Pulmonary artery endothelial cell (primary cell): ENCODE data around the gene PTP4A2. TPM values are rescaled to one million over a fixed set of nuclear protein-coding genes. Genes with fewer than 3 reads are reported as not detected.

ENCODE experiments used
- DNase-seq: peaks from one replicate; pipeline ENCODE4 v3.0.0-alpha.2; 2011; ENCODE audit warnings: low read depth, low spot score
- total RNA-seq: library from RNA; depleted of rRNA; stranded (reverse); fragments of >200 nt; gene quantifications from 2 replicates; pipeline ENCODE4 v1.2.3, GENCODE V29; 2014

Gene PTP4A2
- total RNA-seq, 1 donor from 2014 or later: 325 TPM

- DNase-seq: no peak
Observed at GRCh38 chr1:31888291-31888690, 49.9 kb downstream of the PTP4A2 start.

- DNase-seq: no peak
Observed at GRCh38 chr1:31886866-31887265, 51.3 kb downstream of the PTP4A2 start.

DNA sequence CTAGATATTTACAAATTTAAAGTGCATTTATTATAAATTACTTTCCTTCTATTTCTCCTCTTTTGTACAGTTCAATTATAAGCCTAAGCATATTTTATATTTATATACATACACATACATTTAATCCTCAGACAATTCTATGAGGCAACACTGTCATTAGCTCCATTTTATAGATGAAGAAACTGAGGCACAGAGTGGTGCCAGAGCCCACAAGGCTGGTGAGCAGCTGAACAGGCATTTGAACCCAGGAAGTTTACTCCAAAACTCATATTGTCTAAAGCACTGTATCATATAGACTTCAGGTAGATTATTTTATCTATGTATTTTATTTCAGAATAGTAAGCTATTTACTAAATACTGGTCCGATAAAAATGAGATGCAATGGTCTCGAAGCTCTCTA lies 52.3 kb downstream of the PTP4A2 start:
- DNase-seq: no peak

DNA sequence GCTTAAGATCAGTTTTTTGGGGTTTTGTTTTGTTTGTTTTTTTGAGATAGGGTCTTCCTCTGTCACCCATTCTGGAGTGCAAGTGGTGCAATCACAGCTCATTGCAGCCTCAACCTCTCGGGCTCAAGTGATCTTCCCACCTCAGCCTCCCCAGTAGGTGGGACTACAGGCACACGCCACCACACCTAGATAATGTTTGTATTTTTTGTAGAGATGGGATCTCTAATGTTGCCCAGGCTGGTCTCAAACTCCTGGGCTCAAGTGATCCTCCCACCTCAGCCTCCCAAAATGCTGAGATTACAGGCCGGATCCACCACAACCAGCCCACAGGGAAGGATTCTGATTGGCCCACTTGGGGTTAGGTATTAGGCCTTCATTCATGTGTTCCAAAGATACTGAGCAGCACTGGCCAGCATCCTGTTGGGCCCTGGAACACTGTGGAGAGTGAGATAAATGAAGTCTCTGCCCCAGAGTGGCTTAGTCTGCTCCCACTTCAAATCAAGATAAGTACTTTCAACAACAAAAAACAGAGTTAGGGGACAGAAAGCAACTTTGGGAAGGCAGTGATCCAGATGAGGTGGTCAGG lies 54.7 kb downstream of the PTP4A2 start:
- no peak for DNase-seq

- no peak for DNase-seq
Observed at GRCh38 chr1:31881688-31882000, 56.5 kb downstream of the PTP4A2 start.

GRCh38 chr1:31880957-31881687 lies 57.0 kb downstream of the PTP4A2 start:
- DNase-seq: no peak

DNA sequence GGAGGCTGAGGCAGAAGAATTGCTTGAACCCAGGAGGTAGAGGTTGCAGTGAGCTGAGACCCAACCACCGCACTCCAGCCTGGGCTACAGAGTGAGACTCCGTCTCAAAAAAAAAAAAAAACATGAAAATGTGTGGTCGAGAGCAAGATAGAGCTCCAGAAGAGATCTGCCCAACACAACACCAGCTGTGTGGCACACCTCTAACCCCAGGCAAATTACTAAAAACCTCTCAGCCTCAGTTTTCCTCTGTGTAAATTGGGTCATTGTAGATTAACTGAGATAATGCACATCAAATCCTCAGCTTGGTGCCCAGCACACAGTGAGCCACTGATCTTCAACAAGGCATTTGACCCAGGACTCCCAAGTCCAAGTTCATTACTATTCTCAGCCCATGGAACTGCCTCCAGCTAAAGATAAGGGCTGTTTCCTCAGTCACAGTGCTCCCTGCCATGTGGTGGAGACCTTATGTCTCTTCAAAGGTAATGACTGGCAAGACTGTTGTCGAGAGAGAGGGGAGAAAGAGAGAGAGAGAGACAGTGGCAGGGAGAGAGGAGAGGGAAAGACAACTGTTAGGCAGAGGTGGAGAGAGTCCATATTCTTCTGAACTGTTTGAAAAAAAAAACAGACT lies 58.1 kb downstream of the PTP4A2 start:
- no peak for DNase-seq

GRCh38 chr1:31878058-31878457 lies 60.1 kb downstream of the PTP4A2 start:
- no peak for DNase-seq

- no peak for DNase-seq
Observed at GRCh38 chr1:31877544-31877943, 60.6 kb downstream of the PTP4A2 start.

GRCh38 chr1:31875636-31876236 lies 62.4 kb downstream of the PTP4A2 start:
- no peak for DNase-seq

DNA sequence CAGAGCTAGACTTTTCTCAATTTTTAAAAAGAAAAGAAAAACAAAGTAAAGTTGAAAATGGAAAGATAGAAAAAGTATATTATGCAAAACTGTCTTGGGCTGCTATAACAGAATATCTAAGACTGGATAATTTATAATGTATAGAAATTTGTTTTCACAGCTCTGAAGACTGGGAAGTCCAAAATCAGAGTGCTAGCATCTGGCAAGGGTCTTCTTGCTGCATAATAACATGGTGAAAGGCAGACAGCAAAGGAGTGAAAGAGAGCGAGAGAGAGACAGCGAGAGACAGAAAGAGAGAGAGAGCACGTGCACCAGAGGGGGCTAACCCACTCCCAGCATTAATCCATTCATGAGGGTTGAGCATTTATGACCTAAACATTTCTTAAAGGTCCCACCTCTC lies 63.2 kb downstream of the PTP4A2 start:
- DNase-seq: no peak

DNA sequence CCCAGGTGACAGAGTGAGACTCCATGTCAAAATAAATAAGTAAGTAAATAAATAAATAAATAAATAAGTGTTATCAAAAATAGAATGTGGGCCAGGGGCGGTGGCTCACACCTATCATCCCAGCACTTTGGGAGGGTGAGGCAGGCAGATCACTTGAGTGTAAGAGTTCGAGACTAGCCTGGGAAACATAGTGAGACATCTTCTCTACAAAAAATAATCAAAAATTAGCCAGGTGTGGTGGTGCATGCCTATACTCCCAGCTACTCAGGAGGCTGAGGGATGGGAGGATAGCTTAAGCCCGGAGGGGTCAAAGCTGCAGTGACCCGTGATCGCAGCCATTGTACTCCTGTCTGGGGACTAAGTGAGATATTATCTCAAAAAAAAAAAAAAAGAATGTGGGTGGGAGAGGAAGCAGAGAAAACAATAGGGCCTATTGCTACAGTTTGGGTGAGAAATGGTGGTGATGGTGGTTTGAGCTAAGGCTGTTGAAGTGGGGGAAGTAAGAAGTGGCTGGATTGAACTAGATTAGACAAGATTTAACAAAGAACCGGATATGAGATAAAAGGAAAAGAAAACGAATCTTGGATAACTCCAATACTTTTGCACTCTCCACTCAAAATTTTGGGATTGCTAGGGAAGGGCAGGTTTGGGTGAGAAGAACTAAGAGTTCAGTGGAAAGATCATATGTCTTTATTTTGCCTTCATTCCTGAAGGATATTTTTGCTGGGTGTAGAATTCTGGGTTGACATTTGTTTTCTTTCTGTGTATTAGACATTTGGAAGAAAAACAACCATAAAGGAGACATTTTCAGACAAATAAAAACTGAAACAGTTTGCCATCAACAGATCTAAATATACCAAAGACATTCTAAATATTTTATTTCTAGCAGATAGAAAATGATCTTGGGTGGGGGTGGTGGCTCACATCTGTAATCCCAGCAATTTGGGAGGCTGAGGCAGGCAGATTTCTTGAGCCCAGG lies 65.2 kb downstream of the PTP4A2 start:
- DNase-seq: no peak

DNA sequence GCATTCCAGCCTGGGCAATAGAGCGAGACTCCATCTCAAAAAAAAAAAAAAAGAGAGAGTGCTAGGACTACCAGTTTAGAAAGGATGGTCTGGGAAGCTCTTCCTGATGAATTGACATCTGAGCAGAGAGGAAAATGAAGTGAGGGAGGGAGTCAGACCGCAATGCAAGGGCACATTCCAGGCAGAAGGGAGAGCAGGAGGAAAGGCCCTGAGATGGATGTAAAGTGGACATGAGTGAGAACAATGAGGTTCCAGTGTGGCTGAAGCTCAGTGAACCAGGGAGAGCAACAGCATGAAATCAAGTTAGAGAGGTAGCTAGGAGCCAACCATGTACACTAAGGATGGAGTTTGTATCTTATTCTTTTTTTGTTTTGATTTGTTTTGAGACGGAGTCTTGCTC lies 66.5 kb downstream of the PTP4A2 start:
- DNase-seq: no peak

DNA sequence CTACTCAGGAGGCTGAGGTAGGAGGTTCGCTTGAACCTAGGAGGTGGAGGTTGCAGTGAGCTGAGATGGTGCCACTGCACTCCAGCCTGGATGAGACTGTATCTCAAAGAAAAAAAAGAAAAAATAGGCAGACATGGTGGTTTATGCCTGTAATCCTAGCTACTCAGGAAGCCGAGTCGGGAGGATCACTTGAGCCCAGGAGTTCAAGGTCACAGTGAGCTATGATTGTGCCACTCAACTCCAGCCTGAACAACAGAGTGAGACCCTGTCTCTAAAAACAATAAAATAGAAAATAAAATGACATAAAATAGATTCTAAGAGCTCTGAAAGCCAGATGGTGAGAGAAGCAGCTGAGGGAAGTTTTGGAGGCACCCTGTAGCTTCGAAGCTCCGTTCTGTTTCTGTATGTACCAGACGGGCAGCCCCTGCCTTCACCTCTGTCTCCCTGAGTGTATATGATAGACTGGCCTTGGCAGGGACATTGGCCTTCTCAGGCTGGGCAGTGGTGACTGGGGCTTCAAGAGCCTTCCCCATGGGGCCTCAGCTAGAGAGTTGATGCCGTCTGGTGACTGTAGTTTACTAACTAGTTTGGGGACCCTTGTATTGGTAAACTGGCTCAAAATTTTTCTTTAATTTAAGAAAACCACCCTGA lies 68.0 kb downstream of the PTP4A2 start:
- DNase-seq: no peak

DNA sequence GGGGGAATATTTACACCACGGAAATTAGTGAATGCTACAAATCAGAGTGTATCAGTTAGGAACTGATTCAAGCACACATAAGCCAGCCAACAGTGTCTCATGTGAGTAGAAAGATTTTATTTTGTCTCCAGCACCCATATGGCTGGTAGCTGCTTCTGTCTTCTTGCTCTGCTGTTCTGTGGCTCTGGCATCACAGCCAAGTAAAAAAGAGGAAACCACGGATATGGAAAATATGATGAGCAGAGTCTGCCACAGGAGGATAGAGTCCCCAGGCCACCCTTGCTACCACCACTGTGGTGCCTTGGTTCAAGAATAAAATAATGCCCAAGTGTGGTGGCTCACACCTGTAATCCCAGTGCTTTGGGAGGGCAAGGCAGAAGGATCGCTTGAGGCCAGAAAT lies 68.7 kb downstream of the PTP4A2 start:
- DNase-seq: no peak

DNA sequence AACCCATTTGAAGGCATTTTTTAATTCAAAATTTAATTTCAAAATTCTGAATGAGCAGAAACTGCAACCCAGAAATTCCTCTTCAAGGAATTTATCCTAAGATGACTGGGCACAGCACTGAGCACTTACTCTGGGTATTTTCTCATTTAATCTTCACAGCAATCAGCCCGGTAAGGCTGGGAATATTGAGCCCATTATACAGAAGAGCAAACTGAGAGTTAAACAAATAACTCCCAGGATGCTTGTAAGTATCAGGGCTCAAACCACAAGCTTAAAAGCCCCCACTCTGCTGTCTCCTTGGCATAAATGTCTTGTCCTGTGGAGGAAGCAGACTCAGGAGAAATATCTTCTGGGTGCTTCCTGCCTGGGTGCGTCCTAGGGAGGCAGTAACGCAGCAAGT lies 69.3 kb downstream of the PTP4A2 start:
- DNase-seq: no peak

GRCh38 chr1:31867546-31867945 lies 70.6 kb downstream of the PTP4A2 start:
- DNase-seq: no peak

GRCh38 chr1:31866450-31867032 lies 71.6 kb downstream of the PTP4A2 start:
- no peak for DNase-seq

DNA sequence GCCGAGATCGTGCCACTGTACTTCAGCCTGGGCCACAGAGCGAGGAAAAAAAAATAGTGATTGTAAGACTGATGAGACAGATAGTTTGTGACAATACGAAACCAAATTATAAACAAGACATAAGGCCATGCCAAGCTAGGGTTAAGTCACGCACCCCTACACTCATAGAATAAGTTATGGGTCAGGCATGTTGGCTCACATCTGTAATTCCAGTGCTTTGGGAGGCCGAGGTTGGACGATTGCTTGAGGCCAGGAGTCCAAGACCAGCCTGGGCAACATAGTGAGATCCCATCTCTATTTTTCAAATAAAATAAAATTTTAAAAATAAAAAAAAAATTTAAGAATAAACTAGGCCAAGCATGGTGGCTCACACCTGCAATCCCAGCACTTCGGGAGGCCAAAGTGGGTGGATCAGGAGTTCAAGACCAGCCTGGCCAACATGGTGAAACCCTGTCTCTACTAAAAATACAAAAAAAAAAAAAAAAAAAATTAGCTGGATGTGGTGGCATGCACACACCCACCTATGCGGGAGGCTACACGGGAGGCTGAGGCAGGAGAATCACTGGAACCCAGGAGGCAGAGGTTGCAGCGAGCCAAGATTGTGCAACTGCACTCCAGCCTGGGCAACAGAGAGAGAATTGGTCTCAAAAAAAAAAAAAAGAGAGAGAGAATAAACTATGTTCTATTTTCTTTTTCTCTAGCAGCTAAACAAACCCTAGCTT lies 72.3 kb downstream of the PTP4A2 start:
- DNase-seq: no peak

DNA sequence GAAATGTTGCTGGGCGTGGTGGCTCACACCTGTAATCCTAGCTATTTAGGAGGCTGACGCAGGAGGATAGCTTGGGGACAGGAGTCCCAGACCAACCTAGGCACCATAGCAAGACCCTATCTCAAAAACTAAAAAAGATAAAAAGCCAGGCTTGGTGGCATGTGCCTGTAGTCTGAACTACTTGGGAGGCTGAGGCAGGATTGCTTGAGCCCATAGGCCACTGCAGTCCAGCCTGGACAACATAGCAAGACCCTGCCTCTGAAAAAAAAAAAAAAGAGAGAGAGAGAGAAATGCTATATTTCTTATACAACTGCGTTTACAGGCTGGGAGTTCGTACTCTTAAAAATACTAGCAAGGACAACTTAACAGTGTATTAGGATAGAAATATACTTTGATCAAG lies 76.1 kb downstream of the PTP4A2 start:
- no peak for DNase-seq
